Small intestine (tissue), 7 donors: ENCODE measurements around the gene PSMB1. TPM values are rescaled to one million over a fixed set of nuclear protein-coding genes. Genes with fewer than 3 reads are reported as not detected.
A peak's percentile ranks its signal among the peaks of the same experiment; 100 is the strongest.

Source experiments
- DNase-seq, 2 donors: peaks; one replicate each; pipeline versions ENCODE4 v3.0.0 to v3.0.0-alpha.2; 2013
- FAIRE-seq: peaks from 2 replicates; lab custom pipeline; 2012; peaks lifted over from hg19 to GRCh38; lab: Jason Lieb, UNC
- H3K27ac ChIP-seq, 3 donors: one replicate each; pipeline ENCODE4 v1.5.1; 2013; ENCODE audit warnings: low read length in 2 of 3, mild to moderate bottlenecking in 2 of 3, control low read depth in 1 of 3, inconsistent platforms in 1 of 3, low read depth in 1 of 3, moderate library complexity in 1 of 3
- H3K27me3 ChIP-seq, 3 donors: one replicate each; pipeline ENCODE4 v1.6.1; 2013; ENCODE audit warnings: low read length in 3 of 3, inconsistent platforms in 1 of 3; ENCODE audit not compliant: control insufficient read depth in 3 of 3, insufficient read depth in 3 of 3
- H3K36me3 ChIP-seq, 3 donors: one replicate each; pipeline ENCODE4 v1.6.1; 2013; ENCODE audit warnings: low read length in 3 of 3, inconsistent platforms in 1 of 3, low read depth in 1 of 3, mild to moderate bottlenecking in 1 of 3, moderate library complexity in 1 of 3; ENCODE audit not compliant: control insufficient read depth in 3 of 3, insufficient read depth in 2 of 3
- H3K4me1 ChIP-seq, 3 donors: one replicate each; pipeline ENCODE4 v1.6.1; 2013; ENCODE audit warnings: low read length in 2 of 3, inconsistent platforms in 1 of 3, low read depth in 1 of 3, mild to moderate bottlenecking in 1 of 3, moderate library complexity in 1 of 3; ENCODE audit not compliant: control insufficient read depth in 3 of 3, insufficient read depth in 2 of 3
- H3K4me3 ChIP-seq, 3 donors: one replicate each; pipeline ENCODE4 v1.5.1; 2013; ENCODE audit warnings: low read length in 3 of 3, control low read depth in 1 of 3, inconsistent platforms in 1 of 3, low read depth in 1 of 3, mild to moderate bottlenecking in 1 of 3, moderate library complexity in 1 of 3
- H3K9me3 ChIP-seq, 2 donors: one replicate each; pipeline ENCODE4 v1.6.1; 2013; ENCODE audit warnings: low read depth in 1 of 2, low read length in 1 of 2; ENCODE audit not compliant: control insufficient read depth in 2 of 2, insufficient read depth in 1 of 2
- WGBS, 3 donors: extraction: QIAGEN DNeasy Blood & Tissue Kit; methylation state at CpG; one replicate each; pipeline ENCODE4 v1.1.7; 2013; 5-methylcytosine and 5-hydroxymethylcytosine counted together
- polyA plus RNA-seq, 4 donors: library from polyadenylated mRNA; stranded (reverse) in 3 of 4; unstranded in 1 of 4; fragments of 200-250 nt in 3 of 4; fragments of 120-200 nt in 1 of 4; gene quantifications; one replicate each; pipeline versions ENCODE4 v1.2.1 to v1.2.3, GENCODE V29; 2013
- donor health status: healthy with polysubstance abuse.
- donor health status: control.
- donor health status: control.
- donor health status: Bipolar disorder and iron deficiency.
- donor health status: healthy.

The PSMB1 gene
- polyA plus RNA-seq, 4 donors = 198 to 314 (median 308) TPM

GRCh38 chr6:170583756-170584180 lies 30.7 kb upstream of the PSMB1 start:
- Histone ChIP-seq H3K9me3 (no peaks in the 10 kb centered on the region), H3K27me3 (no peaks in the 10 kb centered on the region), H3K27ac (peak overlapping the region; percentile 81 to 98 (median 85)), H3K4me3 (peak overlapping the region; percentile 92 to 96 (median 95)), H3K36me3 (peaks cover 4 to 7% (median 4%) of the 10 kb centered on the region in 3 donors), H3K4me1 (peaks cover 0 to 5% (median 2%) of the 10 kb centered on the region in 3 donors)
- WGBS, 3 donors = 0 to 2% (median 1%) methylated on average over 12 of the region's 12 CpGs
- FAIRE-seq (no peak), DNase-seq (no peak)

GRCh38 chr6:170578909-170579308 lies 25.8 kb upstream of the PSMB1 start:
- Histone ChIP-seq H3K27me3 (no peaks in the 10 kb centered on the region), H3K27ac (no peak overlapping the region), H3K4me3 (no peak overlapping the region), H3K36me3 (peaks cover 11 to 14% (median 14%) of the 10 kb centered on the region in 3 donors), H3K4me1 (peaks cover 0 to 2% (median 0%) of the 10 kb centered on the region in 3 donors), H3K9me3 (no peaks in the 10 kb centered on the region)
- DNase-seq (no peak), FAIRE-seq (no peak)

GRCh38 chr6:170575250-170575649 lies 22.1 kb upstream of the PSMB1 start:
- Histone ChIP-seq H3K27ac (no peak overlapping the region), H3K4me1 (no peaks in the 10 kb centered on the region), H3K9me3 (no peaks in the 10 kb centered on the region), H3K36me3 (peaks cover 14 to 19% (median 17%) of the 10 kb centered on the region in 3 donors), H3K4me3 (no peak overlapping the region), H3K27me3 (no peaks in the 10 kb centered on the region)
- 84 to 100% (median 86%) methylated on average over 1 of the region's 1 CpG for WGBS, 3 donors
- no peak for DNase-seq
- no peak for FAIRE-seq

- Histone ChIP-seq H3K27ac (no peak overlapping the region), H3K36me3 (peaks cover 9 to 23% (median 20%) of the 10 kb centered on the region in 3 donors), H3K27me3 (no peaks in the 10 kb centered on the region), H3K9me3 (no peaks in the 10 kb centered on the region), H3K4me3 (no peak overlapping the region), H3K4me1 (no peaks in the 10 kb centered on the region)
- DNase-seq (no peak), FAIRE-seq (no peak)
- WGBS, 3 donors = 60 to 82% (median 81%) methylated on average over 2 of the region's 2 CpGs
Observed at GRCh38 chr6:170572704-170573466, 19.8 kb upstream of the PSMB1 start.

- peaks cover 9 to 24% (median 17%) of the 10 kb centered on the region in 3 donors for H3K36me3 ChIP-seq
- no peaks in the 10 kb centered on the region for H3K27me3 ChIP-seq
- WGBS, 3 donors = 97 to 98% (median 98%) methylated on average over 8 of the region's 8 CpGs
- FAIRE-seq (no peak), DNase-seq (no peak)
- H3K27ac ChIP-seq = no peak overlapping the region
- no peaks in the 10 kb centered on the region for H3K4me1 ChIP-seq
- no peak overlapping the region for H3K4me3 ChIP-seq
- no peaks in the 10 kb centered on the region for H3K9me3 ChIP-seq
Observed at GRCh38 chr6:170564936-170565530, 11.9 kb upstream of the PSMB1 start.

- no peaks in the 10 kb centered on the region for H3K4me1 ChIP-seq
- WGBS, 3 donors = 69 to 84% (median 76%) methylated on average over 4 of the region's 4 CpGs
- no peaks in the 10 kb centered on the region for H3K27me3 ChIP-seq
- H3K36me3 ChIP-seq = peaks cover 9 to 20% (median 15%) of the 10 kb centered on the region in 3 donors
- no peak overlapping the region for H3K27ac ChIP-seq
- H3K4me3 ChIP-seq = no peak overlapping the region
- no peak for FAIRE-seq
- no peaks in the 10 kb centered on the region for H3K9me3 ChIP-seq
- no peak for DNase-seq
Observed at GRCh38 chr6:170561555-170561954, 8.4 kb upstream of the PSMB1 start.

- Histone ChIP-seq H3K36me3 (peaks cover 0 to 8% (median 6%) of the 10 kb centered on the region in 3 donors), H3K9me3 (no peaks in the 10 kb centered on the region), H3K4me1 (peaks cover 4 to 11% (median 5%) of the 10 kb centered on the region in 3 donors), H3K27me3 (no peaks in the 10 kb centered on the region), H3K4me3 (peak overlapping the region in 2 of 3 donors; percentile 77 to 99), H3K27ac (no peak overlapping the region)
- WGBS, 3 donors = 42 to 56% (median 50%) methylated on average over 3 of the region's 3 CpGs
- DNase-seq = no peak
- no peak for FAIRE-seq
Observed at GRCh38 chr6:170555305-170555704, 2.2 kb upstream of the PSMB1 start.

GRCh38 chr6:170554796-170555137 lies 1.7 kb upstream of the PSMB1 start:
- Histone ChIP-seq H3K36me3 (peaks cover 0 to 6% (median 6%) of the 10 kb centered on the region in 3 donors), H3K27ac (peak overlapping the region in 2 of 3 donors; percentile 93 to 96), H3K4me1 (peaks cover 4 to 11% (median 5%) of the 10 kb centered on the region in 3 donors), H3K27me3 (no peaks in the 10 kb centered on the region), H3K4me3 (peak overlapping the region; percentile 76 to 99 (median 77)), H3K9me3 (no peaks in the 10 kb centered on the region)
- 0% methylated on average over 7 of the region's 7 CpGs for WGBS, 3 donors
- FAIRE-seq (no peak), DNase-seq (no peak)
